ENCODE data around the gene RAB13. TPM values are rescaled to one million over a fixed set of nuclear protein-coding genes. Genes with fewer than 3 reads are reported as not detected.
A peak's percentile ranks its signal among the peaks of the same experiment; 100 is the strongest.

RAB13 gene
- polyA plus RNA-seq, 1 experiment = 250 TPM

DNA sequence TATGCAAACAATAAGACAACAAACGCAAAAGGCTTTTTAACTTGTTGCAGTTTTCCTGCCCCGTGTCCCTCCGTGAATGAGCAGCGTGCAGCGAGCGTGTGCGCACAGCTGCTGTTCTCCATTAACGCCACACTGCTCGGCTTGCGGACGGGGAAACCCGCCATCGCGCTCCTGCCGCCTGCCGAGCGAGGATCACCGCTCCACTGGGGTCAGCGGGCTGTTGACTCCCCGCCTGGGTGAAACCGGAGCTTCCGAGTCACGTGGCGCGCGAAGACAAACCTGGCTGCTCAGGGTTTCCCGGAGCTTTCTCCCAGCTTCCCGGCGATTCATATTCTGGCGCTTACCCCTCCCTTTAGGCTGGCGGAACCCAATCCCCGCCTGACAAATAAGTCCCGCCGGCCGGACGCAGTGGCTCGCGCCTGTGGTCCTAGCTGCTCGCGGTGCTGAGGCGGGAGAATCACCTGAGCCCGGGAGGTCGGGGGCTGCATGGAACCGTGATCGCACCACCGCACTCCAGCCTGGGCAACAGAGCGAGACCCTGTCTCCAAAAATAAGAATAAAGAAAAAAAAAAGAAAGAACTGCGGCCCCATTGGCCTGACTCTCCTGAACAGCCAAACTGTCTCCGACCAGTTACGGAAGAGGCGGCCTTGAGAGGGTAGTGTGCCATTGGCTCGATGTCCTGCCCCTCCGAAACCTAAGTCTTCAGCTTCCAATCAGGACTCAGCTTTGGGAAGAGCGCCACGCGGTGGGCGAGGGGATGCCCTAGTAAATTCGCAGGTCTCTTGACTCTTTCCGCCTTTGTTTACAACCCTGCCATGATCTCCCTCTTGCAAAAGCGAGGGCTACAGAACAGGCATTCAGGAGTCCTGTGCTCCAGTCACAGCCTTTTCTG is 18.8 kb downstream of the RAB13 start, which contains the start of gene CREB3L4:
TSS of gene CREB3L4 (plus strand) at position 796 of the 893 bp plus-strand sequence. CDS start 624 bp downstream, outside the sequence.
- peak; percentile 93 for DNase-seq (ENCODE audit: low read depth, low spot score)
- TF ChIP-seq, protein P1, sequence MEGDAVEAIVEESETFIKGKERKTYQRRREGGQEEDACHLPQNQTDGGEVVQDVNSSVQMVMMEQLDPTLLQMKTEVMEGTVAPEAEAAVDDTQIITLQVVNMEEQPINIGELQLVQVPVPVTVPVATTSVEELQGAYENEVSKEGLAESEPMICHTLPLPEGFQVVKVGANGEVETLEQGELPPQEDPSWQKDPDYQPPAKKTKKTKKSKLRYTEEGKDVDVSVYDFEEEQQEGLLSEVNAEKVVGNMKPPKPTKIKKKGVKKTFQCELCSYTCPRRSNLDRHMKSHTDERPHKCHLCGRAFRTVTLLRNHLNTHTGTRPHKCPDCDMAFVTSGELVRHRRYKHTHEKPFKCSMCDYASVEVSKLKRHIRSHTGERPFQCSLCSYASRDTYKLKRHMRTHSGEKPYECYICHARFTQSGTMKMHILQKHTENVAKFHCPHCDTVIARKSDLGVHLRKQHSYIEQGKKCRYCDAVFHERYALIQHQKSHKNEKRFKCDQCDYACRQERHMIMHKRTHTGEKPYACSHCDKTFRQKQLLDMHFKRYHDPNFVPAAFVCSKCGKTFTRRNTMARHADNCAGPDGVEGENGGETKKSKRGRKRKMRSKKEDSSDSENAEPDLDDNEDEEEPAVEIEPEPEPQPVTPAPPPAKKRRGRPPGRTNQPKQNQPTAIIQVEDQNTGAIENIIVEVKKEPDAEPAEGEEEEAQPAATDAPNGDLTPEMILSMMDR (IDR thresholded peaks at IDR 0.05; ENCODE audit: low read depth, low read length) = peak; percentile 49
- ChIA-PET CTCF (interaction anchor here (0.5 to 4.8 kb wide), 6 partner anchors 10 to 258 kb away, joined by 3 to 31 read pairs (median 9); partner anchors contain the start of genes JTB, RAB13 and RPS27), POLR2A (interaction anchor here (0.5 to 3.9 kb wide), 10 partner anchors 9 to 1217 kb away, joined by 3 to 39 read pairs (median 6); partner anchors contain the start of genes CHTOP, CRTC2, DENND4B and JTB)
- Histone ChIP-seq H3K27ac (ENCODE audit: low read depth, low read length) (peak within 1 kb of the TSS; percentile 86), H3K9me3 (ENCODE audit: control insufficient read depth, insufficient read depth, low read length) (no peaks in the 10 kb centered on the region; the same call in 1 of the 2 replicates), H3K27me3 (ENCODE audit: control insufficient read depth, insufficient read depth, low read length) (no peaks in the 10 kb centered on the region), H3K4me3 (ENCODE audit: low read depth, low read length) (peak within 1 kb of the TSS; percentile 75)

GRCh38 chr1:153963850-153964331 is 22.2 kb downstream of the RAB13 start:
- H3K27ac ChIP-seq (ENCODE audit: low read depth, low read length) = peak overlapping the region; percentile 84
- H3K27me3 ChIP-seq (ENCODE audit: control insufficient read depth, insufficient read depth, low read length) = no peaks in the 10 kb centered on the region
- no peaks in the 10 kb centered on the region; the same call in 1 of the 2 replicates for H3K9me3 ChIP-seq (ENCODE audit: control insufficient read depth, insufficient read depth, low read length)
- ChIA-PET CTCF (interaction anchor here (1.0 to 2.0 kb wide), 3 partner anchors 17 to 165 kb away, joined by 3 to 9 read pairs (median 9); partner anchors contain the start of genes DENND4B and RAB13), POLR2A (interaction anchor here (0.6 to 3.3 kb wide), 6 partner anchors 13 to 158 kb away, joined by 3 to 26 read pairs (median 4); partner anchors contain the start of genes JTB, RAB13 and RPS27)
- TF ChIP-seq, protein P1 (IDR thresholded peaks at IDR 0.05; ENCODE audit: low read depth, low read length) = no peak
- DNase-seq (ENCODE audit: low read depth, low spot score) = no peak
- peak overlapping the region; percentile 90 for H3K4me3 ChIP-seq (ENCODE audit: low read depth, low read length)

DNA sequence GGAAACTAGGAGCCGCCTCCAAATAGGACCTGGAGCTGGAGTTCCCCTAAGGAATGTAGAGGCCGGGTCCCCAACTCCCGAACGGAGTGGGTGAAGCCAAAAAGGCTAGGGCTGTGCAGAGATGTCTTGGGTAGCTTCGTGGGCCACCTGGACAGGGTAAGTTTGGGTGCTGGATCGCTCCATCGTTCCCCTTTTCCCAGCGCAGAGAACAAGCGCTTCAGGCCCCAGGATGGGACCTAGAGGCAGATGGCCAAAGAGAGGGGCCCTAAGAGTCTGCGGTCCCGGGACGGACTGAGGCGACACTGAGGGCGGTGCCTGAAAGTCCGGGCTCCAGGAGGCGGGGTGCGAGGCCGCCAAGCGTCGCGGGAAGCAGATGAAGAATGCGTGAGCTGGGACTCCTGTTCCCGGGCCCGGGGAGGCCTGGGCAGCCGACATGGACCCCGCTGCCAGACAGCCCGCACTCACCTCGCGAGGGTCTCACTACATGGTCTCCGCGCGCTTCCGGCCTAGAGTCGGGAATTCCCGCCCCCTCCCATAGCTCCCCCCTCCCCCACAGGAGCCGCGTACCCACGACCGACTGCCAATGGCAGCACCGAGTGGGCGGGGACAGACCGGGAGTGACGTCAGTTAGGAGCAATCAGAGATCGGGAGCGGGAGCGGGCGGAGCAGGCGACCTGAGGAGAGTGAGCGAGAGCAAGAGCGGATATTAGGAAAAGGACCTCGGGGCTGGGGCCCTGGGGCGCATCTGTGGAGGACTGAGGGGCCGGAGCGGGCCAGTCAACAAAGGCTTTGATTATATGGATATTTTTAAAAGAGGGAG is 22.9 kb downstream of the RAB13 start, which contains the start of gene SLC39A1:
TSS of gene SLC39A1 (minus strand) at position 508 of the 820 bp plus-strand sequence. CDS start 822 bp downstream, outside the sequence.
- CTCF ChIA-PET = interaction anchor here (1.2 to 2.0 kb wide), 3 partner anchors 16 to 23 kb away, joined by 5 to 9 read pairs (median 9); partner anchors contain the start of genes DENND4B and RAB13
- TF ChIP-seq, protein P1 (IDR thresholded peaks at IDR 0.05; ENCODE audit: low read depth, low read length) = no peak
- H3K27ac ChIP-seq (ENCODE audit: low read depth, low read length) = peak within 1 kb of the TSS; percentile 84
- no peaks in the 10 kb centered on the region; the same call in 1 of the 2 replicates for H3K9me3 ChIP-seq (ENCODE audit: control insufficient read depth, insufficient read depth, low read length)
- peak within 1 kb of the TSS; percentile 90 for H3K4me3 ChIP-seq (ENCODE audit: low read depth, low read length)
- DNase-seq (ENCODE audit: low read depth, low spot score) = peak; percentile 88
- no peaks in the 10 kb centered on the region for H3K27me3 ChIP-seq (ENCODE audit: control insufficient read depth, insufficient read depth, low read length)
- POLR2A ChIA-PET = interaction anchor here (0.5 to 3.3 kb wide), 9 partner anchors 14 to 336 kb away, joined by 3 to 26 read pairs (median 5); partner anchors contain the start of genes DENND4B, JTB, RAB13 and RPS27

DNA sequence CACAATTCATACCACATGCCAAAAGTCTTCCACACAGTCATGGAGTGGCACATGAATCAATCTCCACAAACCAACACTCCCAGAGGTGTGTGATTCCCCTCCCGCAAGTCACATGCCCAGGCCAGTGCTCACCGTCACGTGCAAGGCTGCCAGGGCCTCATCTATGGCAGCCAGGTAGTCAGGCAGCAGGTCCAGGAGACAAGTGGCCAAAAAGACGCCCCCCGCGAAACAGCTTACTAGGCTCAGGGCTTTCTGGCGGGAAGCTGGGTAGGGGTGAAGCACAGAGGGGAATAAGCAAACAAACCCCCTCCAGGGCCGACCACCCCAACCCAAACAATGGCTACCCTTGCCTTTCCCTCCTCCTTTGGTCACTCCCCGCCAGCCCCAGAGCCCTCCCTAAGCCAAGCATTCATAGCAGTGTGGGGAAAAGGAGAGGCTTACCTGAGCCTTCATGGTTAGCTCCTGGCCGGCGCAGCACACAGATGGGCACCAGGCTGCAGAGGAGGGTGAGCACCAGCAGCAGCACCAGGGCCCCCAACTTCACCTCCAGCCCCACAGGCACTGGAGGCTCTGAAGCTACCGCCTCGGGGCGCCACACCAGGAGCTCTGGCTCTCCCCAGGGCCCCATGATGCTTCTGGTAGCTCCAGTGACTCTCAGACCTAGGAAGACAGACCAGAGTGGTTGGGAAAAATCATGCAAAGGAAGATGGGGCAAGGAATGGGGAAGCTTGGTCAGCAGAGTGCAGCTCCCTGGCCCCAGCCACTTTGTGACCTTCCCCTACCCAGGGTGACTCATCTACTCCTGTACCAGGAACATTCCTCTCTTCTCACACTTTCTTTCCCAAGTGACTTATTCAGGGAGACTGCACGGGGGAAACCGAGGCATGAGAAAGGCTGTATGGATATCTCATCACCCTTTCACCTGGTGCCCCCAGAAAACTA is 23.8 kb downstream of the RAB13 start:
- POLR2A ChIA-PET = interaction anchor here (0.5 to 3.3 kb wide), 5 partner anchors 15 to 57 kb away, joined by 5 to 26 read pairs (median 11); partner anchors contain the start of genes DENND4B, JTB, RAB13 and RPS27
- peak overlapping the region; percentile 90 for H3K4me3 ChIP-seq (ENCODE audit: low read depth, low read length)
- peak overlapping the region; percentile 83 for H3K27ac ChIP-seq (ENCODE audit: low read depth, low read length)
- CTCF ChIA-PET = interaction anchor here (0.6 to 2.0 kb wide), 5 partner anchors 10 to 337 kb away, joined by 3 to 9 read pairs (median 5); partner anchors contain the start of genes DENND4B and RAB13
- TF ChIP-seq, protein P1 (IDR thresholded peaks at IDR 0.05; ENCODE audit: low read depth, low read length) = no peak
- H3K9me3 ChIP-seq (ENCODE audit: control insufficient read depth, insufficient read depth, low read length) = no peaks in the 10 kb centered on the region; the same call in 1 of the 2 replicates
- no peak for DNase-seq (ENCODE audit: low read depth, low spot score)
- no peaks in the 10 kb centered on the region for H3K27me3 ChIP-seq (ENCODE audit: control insufficient read depth, insufficient read depth, low read length)

Measured in AG04450 (cell line).